ENCODE measurements around the gene ZNF772.
"Not testable (repeated sequence)": the region's sequence is repeated elsewhere in the genome, so short reads cannot be mapped to it uniquely, and the experiment has no call there.

Gene ZNF772
- long read RNA-seq, partial matches to known transcripts: 0 of 8 reads
- long read RNA-seq, other reads (novel, unspliced or antisense): 5 of 8 reads

DNA sequence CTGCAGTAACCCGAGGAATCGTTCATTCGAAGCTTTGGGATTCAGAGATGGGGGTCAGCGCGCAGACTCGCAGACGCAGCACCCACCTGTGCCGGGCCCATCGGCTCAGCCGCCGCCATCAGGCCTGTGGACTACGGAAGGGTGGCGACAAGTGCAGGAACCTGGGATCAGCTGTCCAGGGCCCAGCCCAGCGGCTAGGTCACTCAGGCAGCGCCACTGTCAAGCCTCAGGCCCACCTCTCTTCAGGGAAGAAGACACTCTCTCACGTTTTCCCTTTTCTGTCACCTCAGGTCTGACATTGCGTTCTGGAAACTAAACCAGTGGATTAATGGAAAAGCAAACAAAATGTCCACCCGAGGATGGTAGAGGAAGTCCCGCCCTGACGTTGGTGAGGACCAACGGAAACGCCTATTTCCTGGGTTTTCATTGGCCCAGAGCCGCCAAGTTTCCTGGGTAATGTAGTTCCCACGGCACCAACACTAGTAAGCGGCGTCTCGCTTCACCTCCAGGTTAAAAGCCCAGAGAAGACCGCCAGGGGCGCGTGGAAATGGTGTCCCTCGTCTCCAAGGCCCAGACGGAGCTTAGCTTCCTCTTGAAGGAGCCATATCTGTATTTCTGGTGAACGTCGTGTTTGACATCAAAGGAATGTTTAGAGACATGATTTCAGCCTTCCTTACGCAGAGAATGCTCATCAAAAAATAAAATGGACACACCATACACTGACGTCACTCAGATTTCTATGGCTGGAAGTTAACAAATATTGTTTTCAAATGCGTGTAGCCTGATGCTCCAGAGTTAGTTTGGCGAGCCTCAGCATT is at the start of gene ZNF772:
TSS of gene ZNF772 (minus strand) at position 376 of the 818 bp plus-strand sequence. CDS start at position 119, 257 bp downstream.
- peak within 1 kb of the TSS; percentile 79 for H3K27ac ChIP-seq (replicated peaks)
- peak; percentile 93 to 96 for DNase-seq (ENCODE audit: low read depth in 1 of 2, low spot score in 1 of 2)
- H3K4me3 ChIP-seq (replicated peaks; ENCODE audit: insufficient read depth, low read length): peak within 1 kb of the TSS; percentile 68
- H3K27me3 ChIP-seq (ENCODE audit: insufficient read depth, poor library complexity, severe bottlenecking): no peaks in the 10 kb centered on the region
- TF ChIP-seq, protein P1, sequence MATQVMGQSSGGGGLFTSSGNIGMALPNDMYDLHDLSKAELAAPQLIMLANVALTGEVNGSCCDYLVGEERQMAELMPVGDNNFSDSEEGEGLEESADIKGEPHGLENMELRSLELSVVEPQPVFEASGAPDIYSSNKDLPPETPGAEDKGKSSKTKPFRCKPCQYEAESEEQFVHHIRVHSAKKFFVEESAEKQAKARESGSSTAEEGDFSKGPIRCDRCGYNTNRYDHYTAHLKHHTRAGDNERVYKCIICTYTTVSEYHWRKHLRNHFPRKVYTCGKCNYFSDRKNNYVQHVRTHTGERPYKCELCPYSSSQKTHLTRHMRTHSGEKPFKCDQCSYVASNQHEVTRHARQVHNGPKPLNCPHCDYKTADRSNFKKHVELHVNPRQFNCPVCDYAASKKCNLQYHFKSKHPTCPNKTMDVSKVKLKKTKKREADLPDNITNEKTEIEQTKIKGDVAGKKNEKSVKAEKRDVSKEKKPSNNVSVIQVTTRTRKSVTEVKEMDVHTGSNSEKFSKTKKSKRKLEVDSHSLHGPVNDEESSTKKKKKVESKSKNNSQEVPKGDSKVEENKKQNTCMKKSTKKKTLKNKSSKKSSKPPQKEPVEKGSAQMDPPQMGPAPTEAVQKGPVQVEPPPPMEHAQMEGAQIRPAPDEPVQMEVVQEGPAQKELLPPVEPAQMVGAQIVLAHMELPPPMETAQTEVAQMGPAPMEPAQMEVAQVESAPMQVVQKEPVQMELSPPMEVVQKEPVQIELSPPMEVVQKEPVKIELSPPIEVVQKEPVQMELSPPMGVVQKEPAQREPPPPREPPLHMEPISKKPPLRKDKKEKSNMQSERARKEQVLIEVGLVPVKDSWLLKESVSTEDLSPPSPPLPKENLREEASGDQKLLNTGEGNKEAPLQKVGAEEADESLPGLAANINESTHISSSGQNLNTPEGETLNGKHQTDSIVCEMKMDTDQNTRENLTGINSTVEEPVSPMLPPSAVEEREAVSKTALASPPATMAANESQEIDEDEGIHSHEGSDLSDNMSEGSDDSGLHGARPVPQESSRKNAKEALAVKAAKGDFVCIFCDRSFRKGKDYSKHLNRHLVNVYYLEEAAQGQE (IDR thresholded peaks at IDR 0.05; ENCODE audit: insufficient replicate concordance, low read depth): peak; percentile 32
- TF ChIP-seq POLR2AphosphoS5 (IDR thresholded peaks at IDR 0.05; ENCODE audit: low read depth) (peak; percentile 50), SPI1 (IDR thresholded peaks at IDR 0.05; ENCODE audit: borderline replicate concordance, low read depth) (peak; percentile 59; the same call in 1 of the 2 replicates), GABPA (IDR thresholded peaks at IDR 0.05; ENCODE audit: low read depth) (peak; percentile 95)
- TF ChIP-seq, protein P2, sequence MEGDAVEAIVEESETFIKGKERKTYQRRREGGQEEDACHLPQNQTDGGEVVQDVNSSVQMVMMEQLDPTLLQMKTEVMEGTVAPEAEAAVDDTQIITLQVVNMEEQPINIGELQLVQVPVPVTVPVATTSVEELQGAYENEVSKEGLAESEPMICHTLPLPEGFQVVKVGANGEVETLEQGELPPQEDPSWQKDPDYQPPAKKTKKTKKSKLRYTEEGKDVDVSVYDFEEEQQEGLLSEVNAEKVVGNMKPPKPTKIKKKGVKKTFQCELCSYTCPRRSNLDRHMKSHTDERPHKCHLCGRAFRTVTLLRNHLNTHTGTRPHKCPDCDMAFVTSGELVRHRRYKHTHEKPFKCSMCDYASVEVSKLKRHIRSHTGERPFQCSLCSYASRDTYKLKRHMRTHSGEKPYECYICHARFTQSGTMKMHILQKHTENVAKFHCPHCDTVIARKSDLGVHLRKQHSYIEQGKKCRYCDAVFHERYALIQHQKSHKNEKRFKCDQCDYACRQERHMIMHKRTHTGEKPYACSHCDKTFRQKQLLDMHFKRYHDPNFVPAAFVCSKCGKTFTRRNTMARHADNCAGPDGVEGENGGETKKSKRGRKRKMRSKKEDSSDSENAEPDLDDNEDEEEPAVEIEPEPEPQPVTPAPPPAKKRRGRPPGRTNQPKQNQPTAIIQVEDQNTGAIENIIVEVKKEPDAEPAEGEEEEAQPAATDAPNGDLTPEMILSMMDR (IDR thresholded peaks at IDR 0.05; ENCODE audit: insufficient read depth, low read length): peak; percentile 33

DNA sequence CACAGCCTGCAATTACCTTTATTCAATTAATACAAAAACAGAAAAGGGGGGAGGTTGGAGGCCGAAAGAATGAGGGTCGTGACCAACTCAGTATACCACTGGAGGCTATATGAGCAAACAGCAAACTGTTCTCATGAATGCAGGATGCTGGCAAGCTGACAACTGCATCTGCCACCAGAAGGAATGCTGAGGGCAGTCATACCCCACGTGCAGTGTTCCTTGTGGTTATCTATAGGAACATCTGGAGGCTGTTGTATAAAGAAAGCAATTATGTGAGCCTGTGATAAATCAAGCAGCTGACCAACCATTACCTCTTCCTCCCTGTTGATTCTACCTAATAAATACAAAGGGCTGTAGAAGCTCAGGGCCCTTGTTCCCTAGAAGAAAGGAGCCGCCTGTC is 40.7 kb upstream of the ZNF772 start:
- not testable (repeated sequence) for H3K4me3 ChIP-seq (replicated peaks; ENCODE audit: insufficient read depth, low read length); H3K27me3 ChIP-seq (ENCODE audit: insufficient read depth, poor library complexity, severe bottlenecking); DNase-seq (ENCODE audit: low read depth in 1 of 2, low spot score in 1 of 2); H3K27ac ChIP-seq (replicated peaks)

DNA sequence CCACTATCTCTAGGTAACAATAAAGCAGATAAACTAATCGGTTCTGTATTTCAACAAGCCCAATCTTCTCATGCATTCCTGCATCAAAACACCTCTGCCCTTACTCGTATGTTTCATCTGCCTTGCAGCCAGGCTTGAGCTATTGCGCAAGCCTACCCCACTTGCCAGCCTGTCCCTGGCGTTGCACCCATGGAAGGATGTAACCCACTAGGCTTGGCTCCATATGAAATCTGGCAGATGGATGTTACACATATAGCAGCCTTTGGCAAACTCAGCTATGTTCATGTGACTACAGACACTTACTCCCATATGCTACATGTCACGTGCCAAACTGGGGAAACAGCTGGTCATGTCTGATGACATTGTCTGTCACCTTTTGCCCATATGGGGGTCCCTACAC is 37.9 kb upstream of the ZNF772 start:
- Histone ChIP-seq H3K27me3 (ENCODE audit: insufficient read depth, poor library complexity, severe bottlenecking) (no peaks in the 10 kb centered on the region), H3K27ac (replicated peaks) (no peak overlapping the region), H3K4me3 (replicated peaks; ENCODE audit: insufficient read depth, low read length) (no peak overlapping the region)
- TF ChIP-seq, protein P2 (IDR thresholded peaks at IDR 0.05; ENCODE audit: insufficient read depth, low read length): no peak
- TF ChIP-seq POLR2AphosphoS5 (IDR thresholded peaks at IDR 0.05; ENCODE audit: low read depth): no peak
- no peak for TF ChIP-seq GABPA (IDR thresholded peaks at IDR 0.05; ENCODE audit: low read depth)
- no peak for TF ChIP-seq SPI1 (IDR thresholded peaks at IDR 0.05; ENCODE audit: borderline replicate concordance, low read depth)
- TF ChIP-seq, protein P1 (IDR thresholded peaks at IDR 0.05; ENCODE audit: insufficient replicate concordance, low read depth): no peak
- DNase-seq (ENCODE audit: low read depth in 1 of 2, low spot score in 1 of 2): no peak

DNA sequence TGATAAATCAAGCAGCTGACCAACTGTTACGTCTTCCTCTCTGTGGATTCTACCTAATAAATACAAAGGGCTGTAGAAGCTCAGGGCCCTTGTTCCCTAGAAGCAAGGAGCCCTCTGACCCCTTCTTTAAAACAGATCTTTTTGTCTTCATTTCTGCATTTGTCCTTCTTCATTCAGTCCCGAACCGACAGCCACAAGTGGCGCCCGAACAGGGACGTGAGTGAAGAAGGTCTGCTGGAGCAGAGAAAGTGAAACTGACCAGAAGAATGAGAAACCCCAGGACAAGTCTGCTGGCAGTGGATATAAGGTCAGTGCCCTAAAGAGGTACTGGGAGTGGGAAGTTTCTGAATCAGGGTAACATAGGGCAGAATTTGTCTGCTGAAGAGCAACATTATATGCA is 35.5 kb upstream of the ZNF772 start:
- no peak overlapping the region for H3K27ac ChIP-seq (replicated peaks)
- no peaks in the 10 kb centered on the region for H3K27me3 ChIP-seq (ENCODE audit: insufficient read depth, poor library complexity, severe bottlenecking)
- DNase-seq (ENCODE audit: low read depth in 1 of 2, low spot score in 1 of 2): no peak
- no peak overlapping the region for H3K4me3 ChIP-seq (replicated peaks; ENCODE audit: insufficient read depth, low read length)
- TF ChIP-seq, protein P1 (IDR thresholded peaks at IDR 0.05; ENCODE audit: insufficient replicate concordance, low read depth): no peak
- TF ChIP-seq GABPA (IDR thresholded peaks at IDR 0.05; ENCODE audit: low read depth) (no peak), POLR2AphosphoS5 (IDR thresholded peaks at IDR 0.05; ENCODE audit: low read depth) (no peak), SPI1 (IDR thresholded peaks at IDR 0.05; ENCODE audit: borderline replicate concordance, low read depth) (no peak)
- TF ChIP-seq, protein P2 (IDR thresholded peaks at IDR 0.05; ENCODE audit: insufficient read depth, low read length): no peak

All from HL-60 (cell line).